Upper lobe of left lung (tissue), 6 donors: Measurements from ENCODE around the gene FAM193B. TPM values are rescaled to one million over a fixed set of nuclear protein-coding genes. Genes with fewer than 3 reads are reported as not detected.

Experiments used
- ATAC-seq, 2 donors: fragments of 200-7000 bp; cut with Tn5 transposase; one replicate each; pipeline ENCODE4 v1.9.1; 2022; ENCODE audit warnings: mild to moderate bottlenecking in 2 of 2, moderate library complexity in 2 of 2; ENCODE audit not compliant: low FRiP score in 2 of 2
- DNase-seq, 2 donors: peaks; one replicate each; pipeline ENCODE4 v3.0.0-alpha.2; 2019 to 2020
- H3K27ac ChIP-seq, 4 donors: fragments of 200-600 bp; sonication (generic); one replicate each; pipeline ENCODE4 v1.5.1; 2016 to 2019
- H3K27me3 ChIP-seq, 4 donors: fragments of 200-600 bp; sonication (generic); one replicate each; pipeline ENCODE4 v1.5.1; 2017 to 2019
- H3K36me3 ChIP-seq, 4 donors: fragments of 200-600 bp; sonication (generic); one replicate each; pipeline ENCODE4 v1.5.1; 2016 to 2019
- H3K4me1 ChIP-seq, 4 donors: fragments of 200-600 bp; sonication (generic); one replicate each; pipeline ENCODE4 v1.5.1; 2018 to 2019
- H3K4me3 ChIP-seq, 4 donors: fragments of 200-600 bp; sonication (generic); one replicate each; pipeline ENCODE4 v1.5.1; 2017 to 2019; ENCODE audit warnings: mild to moderate bottlenecking in 2 of 4, moderate library complexity in 1 of 4
- H3K9me3 ChIP-seq, 4 donors: fragments of 200-600 bp; sonication (generic); one replicate each; pipeline ENCODE4 v1.5.1; 2018 to 2019
- EP300 ChIP-seq, 4 donors: sonication (generic); formaldehyde crosslinking; IDR thresholded peaks; one replicate each; pipeline ENCODE4 v1.5.1; 2017; ENCODE audit warnings: antibody characterized with exemption in 4 of 4, control low read depth in 2 of 4
- POLR2A ChIP-seq, 4 donors: fragments of 450-650 bp; IDR thresholded peaks; one replicate each; pipeline ENCODE4 v1.5.1; 2016 to 2017; ENCODE audit warnings: antibody characterized with exemption in 4 of 4, mild to moderate bottlenecking in 2 of 4
- POLR2AphosphoS5 ChIP-seq, 2 donors: sonication (generic); formaldehyde crosslinking; IDR thresholded peaks; one replicate each; pipeline ENCODE4 v1.5.1; 2017; ENCODE audit warnings: antibody characterized with exemption in 2 of 2
- WGBS, 2 donors: methylation state at CpG; one replicate each; pipeline ENCODE4 v1.1.5; 2017 to 2018; 5-methylcytosine and 5-hydroxymethylcytosine counted together
- total RNA-seq, 6 donors: library from RNA; depleted of rRNA in 4 of 6; stranded (reverse); fragments of >200 nt in 4 of 6; gene quantifications; one replicate each; pipeline versions ENCODE4 v1.1.0 to v1.2.1, GENCODE V29; 2016 to 2021
- TF ChIP-seq, protein P1 (sequence below), 6 experiments: fragments of 450-650 bp in 4 of 6; fragments of 200-600 bp in 2 of 6; sonication (generic) in 2 of 6; IDR thresholded peaks; one replicate each; pipeline ENCODE4 v1.5.1; 2016 to 2019; ENCODE audit warnings: antibody characterized with exemption in 6 of 6
- donor health status: DM: no; HTN: no; CAD: no; lungs with moderate emphysema.
- donor health status: DM: no; HTN: yes; CAD: no; lungs with severe emphysema.

Gene FAM193B
- total RNA-seq, 6 donors from 2014 or later: 45.1 to 421 (median 91.4) TPM

DNA sequence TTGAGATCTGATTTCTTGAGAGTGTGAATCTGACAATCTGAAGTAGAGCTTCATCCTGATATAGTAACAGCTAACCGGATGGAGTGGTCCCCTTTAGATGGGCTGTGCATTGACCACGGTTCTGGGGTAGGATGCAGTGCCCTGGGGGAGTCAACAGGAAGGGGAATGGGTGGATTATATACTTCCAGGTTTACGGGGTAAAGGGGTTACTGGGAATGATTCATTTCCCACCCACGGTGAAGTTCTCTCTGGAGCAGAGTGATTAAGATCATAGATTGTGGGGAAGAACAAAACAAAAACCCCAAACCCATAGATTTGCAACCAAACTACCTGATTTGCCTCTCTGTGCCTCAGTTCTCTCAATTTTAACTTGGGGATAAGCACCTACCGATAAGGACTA, 44.1 kb upstream of the FAM193B start:
- TF ChIP-seq POLR2A (IDR thresholded peaks at IDR 0.05): no peak
- TF ChIP-seq, protein P1, sequence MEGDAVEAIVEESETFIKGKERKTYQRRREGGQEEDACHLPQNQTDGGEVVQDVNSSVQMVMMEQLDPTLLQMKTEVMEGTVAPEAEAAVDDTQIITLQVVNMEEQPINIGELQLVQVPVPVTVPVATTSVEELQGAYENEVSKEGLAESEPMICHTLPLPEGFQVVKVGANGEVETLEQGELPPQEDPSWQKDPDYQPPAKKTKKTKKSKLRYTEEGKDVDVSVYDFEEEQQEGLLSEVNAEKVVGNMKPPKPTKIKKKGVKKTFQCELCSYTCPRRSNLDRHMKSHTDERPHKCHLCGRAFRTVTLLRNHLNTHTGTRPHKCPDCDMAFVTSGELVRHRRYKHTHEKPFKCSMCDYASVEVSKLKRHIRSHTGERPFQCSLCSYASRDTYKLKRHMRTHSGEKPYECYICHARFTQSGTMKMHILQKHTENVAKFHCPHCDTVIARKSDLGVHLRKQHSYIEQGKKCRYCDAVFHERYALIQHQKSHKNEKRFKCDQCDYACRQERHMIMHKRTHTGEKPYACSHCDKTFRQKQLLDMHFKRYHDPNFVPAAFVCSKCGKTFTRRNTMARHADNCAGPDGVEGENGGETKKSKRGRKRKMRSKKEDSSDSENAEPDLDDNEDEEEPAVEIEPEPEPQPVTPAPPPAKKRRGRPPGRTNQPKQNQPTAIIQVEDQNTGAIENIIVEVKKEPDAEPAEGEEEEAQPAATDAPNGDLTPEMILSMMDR (IDR thresholded peaks at IDR 0.05): no peak
- no peak for TF ChIP-seq POLR2AphosphoS5 (IDR thresholded peaks at IDR 0.05)
- no peak for TF ChIP-seq EP300 (IDR thresholded peaks at IDR 0.05)
- Histone ChIP-seq H3K27me3 (no peaks in the 10 kb centered on the region), H3K27ac (no peak overlapping the region), H3K4me3 (no peak overlapping the region), H3K36me3 (peaks cover 27 to 36% (median 34%) of the 10 kb centered on the region in 4 donors), H3K4me1 (peaks cover 9 to 26% (median 21%) of the 10 kb centered on the region in 4 donors), H3K9me3 (no peaks in the 10 kb centered on the region)
- DNase-seq: no peak
- WGBS, 2 donors: 35 to 38% methylated on average over 5 of the region's 5 CpGs
- ATAC-seq: no peak

DNA sequence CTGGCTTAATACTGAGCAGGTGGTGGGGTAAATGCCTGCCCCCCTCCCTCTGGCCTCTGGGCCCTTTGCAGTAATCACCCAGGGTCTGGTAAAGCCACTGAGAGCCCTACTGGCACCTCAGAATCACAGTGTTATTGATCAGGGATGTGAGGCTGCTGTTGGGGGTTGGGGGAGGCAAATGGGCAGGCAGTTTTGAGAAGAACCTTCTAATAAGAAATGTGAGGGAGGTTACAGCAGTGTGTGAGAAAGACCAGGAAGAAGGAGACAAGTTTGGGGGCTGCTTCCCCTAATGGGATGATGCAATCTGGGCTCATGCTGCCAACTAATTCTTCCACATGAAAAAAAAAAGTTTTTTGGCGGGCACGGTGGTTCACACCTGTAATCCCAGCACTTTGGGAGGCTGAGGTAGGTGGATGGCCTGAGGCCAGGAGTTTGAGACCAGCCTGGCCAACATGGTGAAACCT, 42.4 kb upstream of the FAM193B start:
- no peak for ATAC-seq
- H3K9me3 ChIP-seq: no peaks in the 10 kb centered on the region
- H3K27ac ChIP-seq: no peak overlapping the region
- TF ChIP-seq, protein P1 (IDR thresholded peaks at IDR 0.05): no peak
- 74 to 90% methylated on average over 2 of the region's 2 CpGs for WGBS, 2 donors
- H3K4me3 ChIP-seq: no peak overlapping the region
- peaks cover 17 to 38% (median 30%) of the 10 kb centered on the region in 4 donors for H3K4me1 ChIP-seq
- peaks cover 28 to 39% (median 35%) of the 10 kb centered on the region in 4 donors for H3K36me3 ChIP-seq
- DNase-seq: peak in 1 of 2 donors; percentile 5
- H3K27me3 ChIP-seq: no peaks in the 10 kb centered on the region

DNA sequence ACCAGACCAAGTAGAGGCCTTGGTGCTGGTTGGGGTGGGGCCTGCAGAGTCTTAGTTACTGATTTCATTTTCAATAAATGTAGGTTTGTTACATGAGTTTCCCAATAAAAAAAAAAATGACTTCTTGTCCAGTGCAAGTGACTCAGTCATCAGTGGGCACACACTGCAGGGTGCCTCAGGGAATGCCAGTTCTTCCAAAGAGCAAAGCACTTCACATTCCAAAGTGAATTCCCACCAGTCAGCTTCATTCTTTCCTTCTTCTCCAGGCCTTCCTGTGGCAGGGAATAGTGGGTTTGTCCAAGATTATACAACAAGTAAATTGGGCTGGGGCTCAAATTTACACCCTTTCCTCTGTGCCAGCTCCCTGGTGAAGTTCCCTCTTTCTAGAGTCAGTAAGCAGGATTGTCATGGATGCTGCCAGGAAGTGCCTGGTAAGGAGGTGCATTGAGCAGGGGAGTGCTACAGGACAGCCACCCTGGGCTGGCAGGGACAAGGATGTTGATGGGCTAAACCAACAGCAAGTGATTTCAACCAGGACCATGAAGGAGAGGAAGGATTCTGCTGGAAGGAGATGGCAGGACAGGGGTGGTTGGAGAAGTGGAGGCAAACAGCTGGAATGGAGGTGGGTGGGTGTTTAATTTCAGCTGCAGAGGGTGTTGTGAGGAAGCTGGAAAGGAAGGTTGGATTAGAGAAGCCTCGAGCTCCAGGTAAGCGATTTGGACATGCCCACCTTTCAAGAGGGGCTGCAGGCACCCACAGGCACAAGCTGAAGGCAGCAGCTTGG, 41.8 kb upstream of the FAM193B start:
- Histone ChIP-seq H3K27me3 (no peaks in the 10 kb centered on the region), H3K36me3 (peaks cover 28 to 39% (median 35%) of the 10 kb centered on the region in 4 donors), H3K4me3 (no peak overlapping the region), H3K4me1 (peaks cover 20 to 41% (median 30%) of the 10 kb centered on the region in 4 donors), H3K9me3 (no peaks in the 10 kb centered on the region), H3K27ac (no peak overlapping the region)
- 94 to 96% methylated on average over 2 of the region's 2 CpGs for WGBS, 2 donors
- ATAC-seq (no peak), DNase-seq (peak in 1 of 2 donors; percentile 6)
- no peak for TF ChIP-seq POLR2AphosphoS5 (IDR thresholded peaks at IDR 0.05)
- TF ChIP-seq EP300 (IDR thresholded peaks at IDR 0.05): no peak
- no peak for TF ChIP-seq POLR2A (IDR thresholded peaks at IDR 0.05)
- TF ChIP-seq, protein P1 (IDR thresholded peaks at IDR 0.05): no peak

DNA sequence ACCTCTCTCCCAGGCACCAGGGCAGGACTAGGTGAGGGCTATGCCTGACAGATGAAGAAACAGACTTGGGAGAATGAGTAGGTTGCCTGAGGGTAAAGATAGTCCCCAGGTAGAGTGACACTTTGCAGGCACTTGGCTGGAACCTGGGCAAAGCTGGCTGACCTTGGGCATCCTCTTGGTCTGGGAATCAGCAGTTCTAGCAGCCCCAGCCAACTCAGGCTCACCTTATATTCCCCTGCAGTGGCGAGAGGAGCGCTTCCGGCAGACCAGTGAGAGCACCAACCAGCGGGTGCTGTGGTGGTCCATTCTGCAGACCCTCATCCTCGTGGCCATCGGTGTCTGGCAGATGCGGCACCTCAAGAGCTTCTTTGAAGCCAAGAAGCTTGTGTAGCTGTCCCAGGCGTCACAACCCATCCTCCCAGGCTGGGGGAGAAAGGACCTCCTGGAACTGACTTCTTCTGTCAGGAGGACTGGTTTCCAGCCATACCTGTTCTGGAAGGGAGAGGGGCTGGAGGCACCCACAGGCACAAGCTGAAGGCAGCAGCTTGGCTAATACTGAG, 40.7 kb upstream of the FAM193B start:
- Histone ChIP-seq H3K9me3 (no peaks in the 10 kb centered on the region), H3K27me3 (no peaks in the 10 kb centered on the region), H3K27ac (no peak overlapping the region), H3K4me1 (peaks cover 12 to 34% (median 23%) of the 10 kb centered on the region in 4 donors), H3K36me3 (peaks cover 28 to 39% (median 35%) of the 10 kb centered on the region in 4 donors), H3K4me3 (no peak overlapping the region)
- whole genome bisulfite sequencing, 2 donors: 80 to 95% methylated on average over 1 to 8 of the region's 8 CpGs
- DNase-seq (peak in 1 of 2 donors; percentile 12), ATAC-seq (no peak)
- TF ChIP-seq POLR2AphosphoS5 (IDR thresholded peaks at IDR 0.05) (no peak), POLR2A (IDR thresholded peaks at IDR 0.05) (no peak), EP300 (IDR thresholded peaks at IDR 0.05) (no peak)
- TF ChIP-seq, protein P1 (IDR thresholded peaks at IDR 0.05): no peak
